ENCODE measurements around the gene HHAT.

GRCh38 chr1:210434223-210434622 is 105.5 kb downstream of the HHAT start:
- TF ChIP-seq GATA2 (IDR thresholded peaks at IDR 0.05; ENCODE audit: low read depth, low read length) (no peak), GATA3 (IDR thresholded peaks at IDR 0.05; ENCODE audit: low read depth, low read length) (no peak)

All from SH-SY5Y (cell line).